H1 (cell line): ENCODE results near the gene PIGC.

Source experiments
- BCL11A ChIP-seq, 2 experiments: IDR thresholded peaks; one replicate each; pipeline ENCODE4 v1.6.1; 2011; ENCODE audit warnings: low read depth in 2 of 2, low read length in 2 of 2, mild to moderate bottlenecking in 2 of 2
- CREB1 ChIP-seq: IDR thresholded peaks from 2 replicates; pipeline ENCODE4 v1.6.1; 2012; ENCODE audit warnings: inconsistent platforms
- CTCF ChIP-seq, 3 experiments: IDR thresholded peaks; 1 replicate in 2 of 3; 2 replicates in 1 of 3; pipeline versions ENCODE4 v1.5.1 to v1.6.1; 2011; ENCODE audit warnings: low read length in 3 of 3, mild to moderate bottlenecking in 3 of 3, inconsistent platforms in 2 of 3, low read depth in 1 of 3, moderate library complexity in 1 of 3; ENCODE audit not compliant: insufficient read depth in 1 of 3; ENCODE audit errors: control extremely low read depth in 1 of 3
- FOSL1 ChIP-seq: IDR thresholded peaks from 2 replicates; pipeline ENCODE4 v1.6.1; 2011; ENCODE audit warnings: mild to moderate bottlenecking, low read depth, low read length, moderate library complexity; ENCODE audit not compliant: insufficient read depth
- HDAC2 ChIP-seq, 2 experiments: fragments of 300-600 bp in 1 of 2; sonication (generic) in 1 of 2; IDR thresholded peaks; 2 replicates each; pipeline ENCODE4 v1.6.1; 2011 to 2012; ENCODE audit warnings: low read depth in 2 of 2, low read length in 2 of 2, mild to moderate bottlenecking in 2 of 2, moderate library complexity in 2 of 2, borderline replicate concordance in 1 of 2, inconsistent platforms in 1 of 2
- HDAC6 ChIP-seq: IDR thresholded peaks from one replicate; pipeline ENCODE4 v1.7.1; 2012; ENCODE audit warnings: low read depth, mild to moderate bottlenecking, inconsistent platforms, low read length, moderate library complexity
- JUND ChIP-seq: IDR thresholded peaks from 2 replicates; pipeline ENCODE4 v1.6.1; 2011; ENCODE audit warnings: mild to moderate bottlenecking, improper control_type of control experiment, low read length
- MAFK ChIP-seq: IDR thresholded peaks from 2 replicates; pipeline ENCODE4 v1.6.1; 2012; ENCODE audit warnings: low read depth, mild to moderate bottlenecking, improper control_type of control experiment, low read length
- SIN3A ChIP-seq, 2 experiments: IDR thresholded peaks in 1 of 2; conservative IDR thresholded peaks in 1 of 2; 2 replicates each; pipeline ENCODE4 v1.6.1; 2011 to 2012; ENCODE audit warnings: low read length in 2 of 2, improper control_type of control experiment in 1 of 2, low read depth in 1 of 2, mild to moderate bottlenecking in 1 of 2
- TCF12 ChIP-seq: IDR thresholded peaks from 2 replicates; pipeline ENCODE4 v1.6.1; 2011; ENCODE audit warnings: low read depth, mild to moderate bottlenecking, low read length

- TF ChIP-seq CTCF (IDR thresholded peaks at IDR 0.05; ENCODE audit: control extremely low read depth in 1 of 3, insufficient read depth in 1 of 3, low read depth in 1 of 3, low read length in 3 of 3) (no peak), JUND (no peak), BCL11A (IDR thresholded peaks at IDR 0.05; ENCODE audit: low read depth in 2 of 2, low read length in 2 of 2) (no peak), HDAC6 (no peak), CREB1 (no peak), FOSL1 (no peak), MAFK (no peak), TCF12 (no peak), SIN3A (conservative IDR thresholded peaks at IDR 0.05 in 1 of 2, IDR thresholded peaks at IDR 0.05 in 1 of 2; ENCODE audit: low read depth in 1 of 2, low read length in 2 of 2) (no peak), HDAC2 (IDR thresholded peaks at IDR 0.05; ENCODE audit: borderline replicate concordance in 1 of 2, low read depth in 2 of 2, low read length in 2 of 2) (no peak)
Measured at GRCh38 chr1:172466795-172467407, 23.0 kb upstream of the PIGC start.
